HG03039 (cell line): Measurements from ENCODE around the gene LCLAT1.
"Not testable (repeated sequence)": the region's sequence is repeated elsewhere in the genome, so short reads cannot be mapped to it uniquely, and the experiment has no call there.

Source experiments
- ATAC-seq: cut with Tn5 transposase; IDR thresholded peaks from one replicate; pipeline ENCODE4 v1.9.1; 2021; ENCODE audit warnings: mild to moderate bottlenecking, moderate library complexity; ENCODE audit not compliant: unreplicated experiment

LCLAT1 gene

GRCh38 chr2:30633039-30633438 is 186.0 kb downstream of the LCLAT1 start:
- no peak for ATAC-seq

GRCh38 chr2:30636311-30636710 is 189.3 kb downstream of the LCLAT1 start:
- ATAC-seq: no peak

- ATAC-seq: no peak
These were observed 192.8 kb downstream of the LCLAT1 start for GRCh38 chr2:30639836-30640235.

- no peak for ATAC-seq
These were observed 194.8 kb downstream of the LCLAT1 start for GRCh38 chr2:30641765-30642345.

- ATAC-seq: not testable (repeated sequence)
These were observed 196.0 kb downstream of the LCLAT1 start for GRCh38 chr2:30643013-30643412.

GRCh38 chr2:30643674-30644073 is 196.6 kb downstream of the LCLAT1 start:
- ATAC-seq: no peak

- no peak for ATAC-seq
These were observed 198.2 kb downstream of the LCLAT1 start for GRCh38 chr2:30645081-30645744.

- ATAC-seq: no peak
These were observed 198.7 kb downstream of the LCLAT1 start for GRCh38 chr2:30645745-30646119.

GRCh38 chr2:30647752-30648457 is 200.9 kb downstream of the LCLAT1 start:
- ATAC-seq: no peak

GRCh38 chr2:30649278-30649677 is 202.2 kb downstream of the LCLAT1 start:
- ATAC-seq: no peak

- no peak for ATAC-seq
These were observed 202.8 kb downstream of the LCLAT1 start for GRCh38 chr2:30649828-30650227.

- ATAC-seq: no peak
These were observed 205.3 kb downstream of the LCLAT1 start for GRCh38 chr2:30652271-30652915.

- no peak for ATAC-seq
These were observed 206.8 kb downstream of the LCLAT1 start for GRCh38 chr2:30653847-30654246.

GRCh38 chr2:30654404-30654803 is 207.4 kb downstream of the LCLAT1 start:
- ATAC-seq: no peak

GRCh38 chr2:30655211-30655610 is 208.2 kb downstream of the LCLAT1 start:
- no peak for ATAC-seq

GRCh38 chr2:30655660-30656059 is 208.6 kb downstream of the LCLAT1 start:
- ATAC-seq: no peak

GRCh38 chr2:30656079-30656478 is 209.0 kb downstream of the LCLAT1 start:
- ATAC-seq: no peak

GRCh38 chr2:30661173-30662107 is 214.4 kb downstream of the LCLAT1 start:
- ATAC-seq: no peak

GRCh38 chr2:30662268-30663131 is 215.5 kb downstream of the LCLAT1 start:
- ATAC-seq: no peak

- ATAC-seq: no peak
These were observed 216.3 kb downstream of the LCLAT1 start for GRCh38 chr2:30663321-30663720.
